Measurements from ENCODE around the gene MED13.

GRCh38 chr17:62092784-62093183 is 27.7 kb upstream of the MED13 start:
- TF ChIP-seq CTCF (tag by site-specific recombination; IDR thresholded peaks at IDR 0.05) (no peak), YY1 (tag by site-specific recombination; IDR thresholded peaks at IDR 0.05) (no peak)
